HG03521 (cell line): Measurements from ENCODE around the gene MAP2K2.
A peak's percentile ranks its signal among the peaks of the same experiment; 100 is the strongest.
"Not testable (repeated sequence)": the region's sequence is repeated elsewhere in the genome, so short reads cannot be mapped to it uniquely, and the experiment has no call there.

Experiments used
- ATAC-seq: cut with Tn5 transposase; IDR thresholded peaks from one replicate; pipeline ENCODE4 v1.9.1; 2021; ENCODE audit warnings: mild to moderate bottlenecking, moderate library complexity; ENCODE audit not compliant: unreplicated experiment

The MAP2K2 gene

DNA sequence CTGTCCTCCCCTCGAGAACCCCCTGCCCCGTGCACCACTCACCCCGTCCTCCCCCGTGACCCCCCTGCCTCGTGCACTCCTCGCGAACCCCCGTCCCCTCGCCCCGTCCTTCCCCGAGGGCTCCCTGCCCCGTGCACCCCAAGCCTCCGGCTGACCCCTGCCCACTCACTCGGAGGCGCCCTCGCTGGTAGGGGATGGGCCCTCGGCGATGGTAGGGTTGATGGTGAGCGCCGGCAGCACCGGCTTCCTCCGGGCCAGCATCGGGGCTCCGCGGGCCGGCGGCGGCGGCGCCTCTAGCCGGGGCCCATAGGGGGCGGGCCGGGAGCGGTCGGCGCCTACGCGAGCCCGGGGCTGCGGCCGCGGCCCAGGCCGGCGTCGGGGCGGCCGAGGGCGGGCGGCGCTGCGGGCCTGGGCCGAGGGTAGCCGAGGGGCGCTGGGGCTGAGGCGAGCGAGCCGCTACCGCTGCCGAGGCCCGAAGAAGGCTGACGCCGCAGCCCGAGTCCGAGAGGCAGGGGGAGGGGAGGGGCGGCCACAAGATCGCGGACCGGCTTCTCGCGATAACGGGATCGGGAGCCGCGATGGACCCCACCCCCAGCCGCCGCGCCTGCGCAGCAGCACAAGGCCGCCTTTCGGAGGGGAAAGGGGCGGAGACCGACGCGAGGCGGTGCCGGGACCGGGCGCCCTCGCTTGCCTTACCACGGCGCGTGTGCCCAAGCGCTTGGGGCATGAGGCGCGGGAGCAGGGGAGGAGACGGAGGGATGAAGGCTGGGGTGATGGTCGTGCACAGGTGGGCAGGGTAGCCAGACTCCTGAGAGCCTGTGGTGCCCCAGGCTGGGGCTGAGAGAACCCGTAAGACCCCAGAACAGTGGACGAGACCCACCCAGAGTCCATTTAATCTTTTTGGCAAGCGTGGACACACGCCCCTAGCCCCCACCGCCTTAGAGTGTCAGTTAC is at the start of gene MAP2K2:
Gene MAP2K2 (minus strand): TSS at position 508 of the 954 bp plus-strand sequence. CDS start 247 bp downstream, at position 261.
- peak; percentile 87 for ATAC-seq

- ATAC-seq: no peak
Observed at GRCh38 chr19:4172861-4173473, 49.0 kb upstream of the MAP2K2 start.

GRCh38 chr19:4171676-4172075 is 47.8 kb upstream of the MAP2K2 start:
- no peak for ATAC-seq

GRCh38 chr19:4164262-4164661 is 40.3 kb upstream of the MAP2K2 start:
- ATAC-seq: no peak

GRCh38 chr19:4161415-4162077 is 37.6 kb upstream of the MAP2K2 start:
- ATAC-seq: no peak

DNA sequence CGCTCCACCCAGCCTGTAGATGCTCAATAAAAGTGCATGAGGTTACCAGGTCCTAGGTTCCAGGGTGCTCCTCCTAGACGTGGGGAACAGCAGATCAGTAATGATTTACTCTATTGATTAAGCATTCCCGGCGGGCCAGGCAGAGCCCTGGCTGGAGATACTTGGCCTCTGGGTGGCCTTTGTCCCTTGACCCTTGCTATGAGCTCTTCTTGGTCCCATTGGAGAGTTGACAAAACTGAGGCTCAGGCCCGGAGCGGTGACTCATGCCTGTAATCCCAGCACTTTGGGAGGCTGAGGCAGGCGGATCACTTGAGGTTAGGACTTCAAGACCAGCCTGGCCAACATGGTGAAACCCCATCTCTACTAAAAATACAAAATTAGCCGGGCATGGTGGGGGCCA is 34.0 kb upstream of the MAP2K2 start:
- not testable (repeated sequence) for ATAC-seq

DNA sequence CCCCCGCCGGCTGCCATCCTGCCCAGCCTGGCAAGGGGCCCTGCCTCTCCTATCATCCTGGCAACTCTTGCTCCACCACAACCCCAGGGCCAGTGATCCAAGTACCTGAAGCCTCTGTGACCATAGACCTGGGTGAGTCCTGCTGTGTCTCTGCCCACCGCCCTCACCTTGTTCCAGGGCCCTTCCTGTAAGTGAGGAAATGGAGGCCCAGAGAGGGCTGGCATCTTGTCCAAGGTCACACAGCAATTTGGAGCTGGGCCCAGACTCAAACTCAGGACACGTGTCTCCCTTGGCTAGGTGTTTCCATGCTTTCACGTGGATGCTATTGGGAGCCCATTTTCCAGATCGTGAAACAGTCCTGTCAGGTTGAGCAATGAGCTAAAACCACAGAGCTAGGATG is 33.2 kb upstream of the MAP2K2 start:
- no peak for ATAC-seq

DNA sequence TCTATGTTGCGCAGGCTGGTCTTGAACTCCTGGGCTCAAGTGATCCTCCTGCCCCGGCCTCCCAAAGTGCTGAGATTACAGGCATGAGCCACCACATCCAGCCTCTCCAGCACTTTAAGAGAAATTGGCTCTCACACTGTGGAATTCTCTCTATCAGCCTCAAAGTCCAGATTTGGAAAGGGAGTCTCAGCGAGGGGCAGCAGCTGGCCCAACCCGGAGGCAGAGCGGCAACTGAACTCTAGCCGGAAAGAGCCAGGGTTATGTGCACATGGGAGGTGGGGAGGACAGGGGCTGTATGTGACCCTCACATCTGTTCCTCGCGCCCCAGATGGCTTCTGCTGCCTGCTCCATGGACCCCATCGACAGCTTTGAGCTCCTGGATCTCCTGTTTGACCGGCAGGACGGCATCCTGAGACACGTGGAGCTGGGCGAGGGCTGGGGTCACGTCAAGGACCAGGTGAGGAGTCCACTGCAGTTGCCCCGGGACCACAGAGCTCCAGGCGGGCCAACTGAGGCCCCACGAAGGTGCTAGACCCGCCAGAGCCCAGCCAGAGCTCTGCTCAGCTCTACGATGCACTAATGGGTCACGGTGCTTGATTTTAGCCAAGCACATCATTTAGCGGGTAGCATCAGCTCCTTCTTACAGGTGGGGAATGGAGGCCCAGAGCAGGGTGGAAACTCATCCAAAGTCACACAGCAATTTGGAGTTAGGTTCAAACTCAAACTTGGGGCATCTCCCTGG is 30.8 kb upstream of the MAP2K2 start:
- no peak for ATAC-seq

DNA sequence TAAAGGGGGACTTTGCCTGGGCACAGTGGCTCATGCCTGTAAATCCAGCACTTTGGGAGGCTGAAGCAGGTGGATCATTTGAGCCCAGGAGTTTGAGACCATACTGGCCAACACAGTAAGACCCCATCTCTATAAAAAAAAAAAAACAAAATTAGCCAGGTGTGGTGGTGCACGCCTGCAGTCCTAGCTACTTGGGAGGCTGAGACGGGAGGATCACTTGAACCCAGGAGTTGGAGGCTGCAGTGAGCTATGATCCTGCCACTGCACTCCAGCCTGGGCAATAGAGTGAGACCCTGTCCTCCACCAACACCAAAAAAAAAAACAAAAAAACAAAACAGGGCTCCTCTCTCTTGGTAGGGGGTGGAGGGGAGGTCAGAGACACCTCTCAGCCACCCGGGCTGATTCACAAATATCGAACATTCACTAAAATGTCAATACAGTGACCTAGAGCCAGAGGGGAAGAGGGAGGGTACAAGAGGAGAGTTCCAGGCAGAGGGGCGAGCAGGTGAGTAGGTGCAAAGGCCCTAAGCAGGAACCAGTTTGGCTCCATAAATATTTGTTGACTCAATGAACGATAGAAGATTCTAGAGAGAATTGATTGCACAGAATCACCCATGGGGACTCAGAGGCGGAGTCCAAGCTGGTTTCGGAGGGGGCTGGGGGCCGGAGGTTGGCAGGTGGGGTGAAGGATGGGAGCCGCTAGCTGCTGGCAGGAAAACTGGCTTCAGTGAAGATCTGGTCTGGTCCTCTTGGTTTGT is 28.5 kb upstream of the MAP2K2 start:
- ATAC-seq: no peak

DNA sequence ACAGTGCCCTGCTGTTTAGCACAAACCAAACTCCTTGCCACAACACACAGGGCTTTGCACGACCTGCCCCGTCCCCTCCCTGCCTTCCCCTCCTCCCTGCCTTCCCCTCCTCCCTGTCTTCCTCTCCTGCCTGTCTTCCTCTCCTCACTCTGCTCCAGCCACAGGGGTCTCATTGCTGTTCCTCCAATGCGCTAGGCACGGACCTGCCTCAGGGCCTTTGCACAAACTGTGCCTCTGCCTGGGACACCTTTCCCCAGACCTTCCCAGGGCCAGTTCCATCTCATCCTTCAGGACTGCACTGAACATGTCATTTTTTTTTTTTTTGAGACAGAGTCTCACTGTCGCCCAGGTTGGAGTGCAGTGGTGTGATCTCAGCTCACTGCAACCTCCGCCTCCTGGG is 27.7 kb upstream of the MAP2K2 start:
- ATAC-seq: no peak

DNA sequence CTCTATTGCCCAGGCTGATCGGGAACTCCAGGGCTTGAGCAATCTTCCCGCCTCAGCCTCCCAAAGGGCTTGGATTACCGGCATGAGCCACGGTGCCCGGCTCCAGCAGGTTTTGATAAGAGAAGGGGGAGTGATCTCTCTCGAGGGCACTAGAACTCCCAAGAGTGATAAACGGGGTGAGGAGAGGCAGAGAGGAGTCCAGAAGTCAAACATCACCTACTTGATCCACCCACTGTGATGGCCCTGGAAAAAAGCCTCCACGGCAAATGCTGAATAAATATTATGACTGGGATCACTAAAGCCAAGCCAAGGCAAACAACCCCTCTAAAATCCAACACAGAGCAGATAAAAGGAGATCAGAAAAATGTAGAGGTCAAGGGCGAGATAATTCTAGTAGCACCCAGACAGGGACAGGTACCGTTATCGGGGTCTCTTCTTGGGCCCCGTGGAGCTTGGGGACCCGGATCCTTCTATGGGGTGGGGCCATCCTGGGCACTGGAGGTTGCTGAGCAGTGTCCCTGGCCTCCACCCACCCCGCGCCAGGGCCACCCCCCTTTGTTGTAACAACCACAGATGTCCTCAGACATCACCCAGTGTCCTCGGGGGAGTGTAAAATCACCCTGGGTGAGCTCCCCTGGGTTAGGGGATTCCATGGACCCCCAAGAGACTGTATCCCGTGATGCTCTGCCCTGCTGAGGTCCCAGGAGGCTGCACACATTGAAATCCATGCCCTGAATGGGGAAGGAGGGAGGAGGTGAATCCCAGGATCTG is 25.8 kb upstream of the MAP2K2 start:
- ATAC-seq: no peak

- no peak for ATAC-seq
Observed at GRCh38 chr19:4144666-4145249, 20.8 kb upstream of the MAP2K2 start.

GRCh38 chr19:4142916-4143315 is 19.0 kb upstream of the MAP2K2 start:
- not testable (repeated sequence) for ATAC-seq

GRCh38 chr19:4140237-4140711 is 16.4 kb upstream of the MAP2K2 start:
- ATAC-seq: no peak

DNA sequence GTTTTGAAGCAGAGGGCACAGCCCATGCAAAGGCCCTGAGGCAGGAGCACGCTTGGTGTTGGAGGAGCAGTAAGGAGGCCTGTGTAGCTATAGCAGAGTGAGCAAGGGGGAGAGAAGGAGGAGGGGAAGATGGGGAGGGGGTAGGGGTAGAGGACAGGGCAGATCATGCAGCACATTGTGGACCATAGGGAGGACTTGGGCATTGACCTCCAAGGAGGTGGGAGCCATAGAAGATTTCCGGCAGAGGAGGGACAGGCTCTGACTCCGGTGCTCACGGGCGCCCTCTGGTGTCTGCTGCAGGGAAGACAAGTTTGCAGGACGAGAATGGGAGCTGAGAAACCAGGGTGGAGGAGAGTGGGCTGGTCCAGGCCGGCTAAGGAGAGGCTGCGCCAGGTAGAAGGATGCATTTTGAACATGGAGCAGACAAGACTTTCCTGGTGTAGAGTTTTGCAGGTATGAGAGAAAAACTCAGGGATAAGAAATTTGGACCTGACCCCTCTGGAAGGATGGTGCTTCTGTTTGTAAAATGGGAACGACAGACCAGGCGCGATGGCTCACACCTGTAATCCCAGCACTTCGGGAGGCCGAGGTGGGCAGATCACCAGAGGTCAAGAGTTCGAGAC is 15.8 kb upstream of the MAP2K2 start:
- no peak for ATAC-seq

DNA sequence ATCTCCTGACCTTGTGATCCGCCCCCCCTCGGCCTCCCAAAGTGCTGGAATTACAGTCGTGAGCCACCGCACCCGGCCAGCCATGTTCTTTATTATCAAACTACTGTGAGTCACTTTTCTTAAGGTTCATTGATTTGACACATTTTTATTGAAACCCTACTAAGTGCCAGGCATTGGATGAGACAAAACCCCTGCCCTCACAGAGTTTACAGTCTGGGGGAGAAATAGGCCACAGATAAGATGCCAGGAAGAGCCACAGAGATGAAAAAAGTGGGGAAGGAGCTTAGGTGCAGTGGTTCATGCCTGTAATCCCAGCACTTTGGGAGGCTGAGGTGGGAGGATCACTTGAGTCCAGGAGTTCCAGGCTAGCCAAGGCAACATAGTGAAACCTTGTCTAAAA is 14.5 kb upstream of the MAP2K2 start:
- no peak for ATAC-seq

- ATAC-seq: no peak
Observed at GRCh38 chr19:4136680-4137088, 12.8 kb upstream of the MAP2K2 start.

- ATAC-seq: not testable (repeated sequence)
Observed at GRCh38 chr19:4135386-4135785, 11.5 kb upstream of the MAP2K2 start.
